ENCODE results near the gene NKAIN2.

Gene NKAIN2

GRCh38 chr6:124057461-124057860 lies 253.8 kb downstream of the NKAIN2 start:
- H3K27ac ChIP-seq (replicated peaks; ENCODE audit: low read length), result no peak overlapping the region
- no peak overlapping the region for H2BK15ac ChIP-seq (ENCODE audit: low read length)
- H4K91ac ChIP-seq (ENCODE audit: low read depth, low read length, poor library complexity), result no peak overlapping the region
- peaks cover 0 to 3% of the 10 kb centered on the region in 2 donors for H3K4me1 ChIP-seq (ENCODE audit: control insufficient read depth in 2 of 2, insufficient read depth in 1 of 2, low read depth in 1 of 2, low read length in 2 of 2)
- no peak for DNase-seq (ENCODE audit: low spot score)
- no peak overlapping the region for H3K14ac ChIP-seq (ENCODE audit: low read length)
- no peaks in the 10 kb centered on the region for H3K79me1 ChIP-seq (ENCODE audit: low read depth, low read length)
- no peak overlapping the region for H2BK120ac ChIP-seq (ENCODE audit: low read depth, low read length)
- H2AK5ac ChIP-seq (ENCODE audit: low read depth, low read length), result no peak overlapping the region
- no peak overlapping the region for H4K8ac ChIP-seq (ENCODE audit: low read depth, low read length)
- H3K4me2 ChIP-seq (ENCODE audit: insufficient read depth, low read length, poor library complexity, severe bottlenecking), result no peak overlapping the region
- H2BK12ac ChIP-seq (ENCODE audit: low read length), result no peak overlapping the region
- H2AFZ ChIP-seq (ENCODE audit: low read length), result no peak overlapping the region
- H3K27me3 ChIP-seq (ENCODE audit: control insufficient read depth in 3 of 3, insufficient read depth in 3 of 3, low read depth in 1 of 3, low read length in 3 of 3), result no peaks in the 10 kb centered on the region
- no peak overlapping the region for H3K23ac ChIP-seq (ENCODE audit: low read depth, low read length, poor library complexity)
- no peak overlapping the region for H3K4me3 ChIP-seq (ENCODE audit: low read length in 2 of 2)
- no peak overlapping the region for H3K18ac ChIP-seq (ENCODE audit: low read length)
- H3K9me3 ChIP-seq (replicated peaks in 1 of 2; ENCODE audit: control insufficient read depth in 2 of 2, insufficient read depth in 1 of 2, low read depth in 1 of 2, low read length in 2 of 2), result no peaks in the 10 kb centered on the region
- H3K4ac ChIP-seq (ENCODE audit: low read length), result no peak overlapping the region
- no peak overlapping the region for H3K9ac ChIP-seq (ENCODE audit: low read depth, low read length, poor library complexity)
- WGBS, 2 donors (ENCODE audit: extremely low coverage in 2 of 2, insufficient read length in 2 of 2, insufficient replicate concordance in 1 of 2), result no CpG with 5 or more reads among the region's 2 CpGs
- H3K36me3 ChIP-seq (replicated peaks in 1 of 2; ENCODE audit: control insufficient read depth in 2 of 2, insufficient read depth in 2 of 2, low read length in 2 of 2), result no peaks in the 10 kb centered on the region
- no peak overlapping the region for H2BK5ac ChIP-seq (ENCODE audit: low read length)

GRCh38 chr6:124064317-124065113 lies 260.9 kb downstream of the NKAIN2 start:
- Histone ChIP-seq H2AFZ (ENCODE audit: low read length) (no peak overlapping the region), H3K4me1 (ENCODE audit: control insufficient read depth in 2 of 2, insufficient read depth in 1 of 2, low read depth in 1 of 2, low read length in 2 of 2) (peaks cover 0 to 3% of the 10 kb centered on the region in 2 donors), H3K79me1 (ENCODE audit: low read depth, low read length) (no peaks in the 10 kb centered on the region), H3K4me2 (ENCODE audit: insufficient read depth, low read length, poor library complexity, severe bottlenecking) (no peak overlapping the region), H2BK15ac (ENCODE audit: low read length) (no peak overlapping the region), H2AK5ac (ENCODE audit: low read depth, low read length) (no peak overlapping the region), H3K9ac (ENCODE audit: low read depth, low read length, poor library complexity) (no peak overlapping the region), H3K23ac (ENCODE audit: low read depth, low read length, poor library complexity) (no peak overlapping the region), H2BK120ac (ENCODE audit: low read depth, low read length) (no peak overlapping the region), H2BK5ac (ENCODE audit: low read length) (no peak overlapping the region), H4K8ac (ENCODE audit: low read depth, low read length) (no peak overlapping the region), H3K9me3 (replicated peaks in 1 of 2; ENCODE audit: control insufficient read depth in 2 of 2, insufficient read depth in 1 of 2, low read depth in 1 of 2, low read length in 2 of 2) (no peaks in the 10 kb centered on the region), H3K4me3 (ENCODE audit: low read length in 2 of 2) (no peak overlapping the region), H3K27me3 (ENCODE audit: control insufficient read depth in 3 of 3, insufficient read depth in 3 of 3, low read depth in 1 of 3, low read length in 3 of 3) (no peaks in the 10 kb centered on the region), H3K27ac (replicated peaks; ENCODE audit: low read length) (no peak overlapping the region), H4K91ac (ENCODE audit: low read depth, low read length, poor library complexity) (no peak overlapping the region), H3K36me3 (replicated peaks in 1 of 2; ENCODE audit: control insufficient read depth in 2 of 2, insufficient read depth in 2 of 2, low read length in 2 of 2) (no peaks in the 10 kb centered on the region), H3K14ac (ENCODE audit: low read length) (no peak overlapping the region), H3K4ac (ENCODE audit: low read length) (no peak overlapping the region), H3K18ac (ENCODE audit: low read length) (no peak overlapping the region), H2BK12ac (ENCODE audit: low read length) (no peak overlapping the region)
- WGBS, 2 donors (ENCODE audit: extremely low coverage in 2 of 2, insufficient read length in 2 of 2, insufficient replicate concordance in 1 of 2), result no CpG with 5 or more reads among the region's 3 CpGs
- DNase-seq (ENCODE audit: low spot score), result no peak

GRCh38 chr6:124066269-124066668 lies 262.6 kb downstream of the NKAIN2 start:
- Histone ChIP-seq H2AFZ (ENCODE audit: low read length) (no peak overlapping the region), H3K18ac (ENCODE audit: low read length) (no peak overlapping the region), H2AK5ac (ENCODE audit: low read depth, low read length) (no peak overlapping the region), H3K9me3 (replicated peaks in 1 of 2; ENCODE audit: control insufficient read depth in 2 of 2, insufficient read depth in 1 of 2, low read depth in 1 of 2, low read length in 2 of 2) (no peaks in the 10 kb centered on the region), H2BK12ac (ENCODE audit: low read length) (no peak overlapping the region), H3K79me1 (ENCODE audit: low read depth, low read length) (no peaks in the 10 kb centered on the region), H3K23ac (ENCODE audit: low read depth, low read length, poor library complexity) (no peak overlapping the region), H3K4me3 (ENCODE audit: low read length in 2 of 2) (no peak overlapping the region), H3K36me3 (replicated peaks in 1 of 2; ENCODE audit: control insufficient read depth in 2 of 2, insufficient read depth in 2 of 2, low read length in 2 of 2) (no peaks in the 10 kb centered on the region), H4K8ac (ENCODE audit: low read depth, low read length) (no peak overlapping the region), H2BK120ac (ENCODE audit: low read depth, low read length) (no peak overlapping the region), H2BK5ac (ENCODE audit: low read length) (no peak overlapping the region), H3K14ac (ENCODE audit: low read length) (no peak overlapping the region), H3K4me1 (ENCODE audit: control insufficient read depth in 2 of 2, insufficient read depth in 1 of 2, low read depth in 1 of 2, low read length in 2 of 2) (peaks cover 0 to 3% of the 10 kb centered on the region in 2 donors), H2BK15ac (ENCODE audit: low read length) (no peak overlapping the region), H3K4me2 (ENCODE audit: insufficient read depth, low read length, poor library complexity, severe bottlenecking) (no peak overlapping the region), H3K4ac (ENCODE audit: low read length) (no peak overlapping the region), H3K27ac (replicated peaks; ENCODE audit: low read length) (no peak overlapping the region), H3K27me3 (ENCODE audit: control insufficient read depth in 3 of 3, insufficient read depth in 3 of 3, low read depth in 1 of 3, low read length in 3 of 3) (no peaks in the 10 kb centered on the region), H3K9ac (ENCODE audit: low read depth, low read length, poor library complexity) (no peak overlapping the region), H4K91ac (ENCODE audit: low read depth, low read length, poor library complexity) (no peak overlapping the region)
- DNase-seq (ENCODE audit: low spot score), result no peak

GRCh38 chr6:124066946-124067552 lies 263.4 kb downstream of the NKAIN2 start:
- no peak overlapping the region for H2AK5ac ChIP-seq (ENCODE audit: low read depth, low read length)
- H2BK120ac ChIP-seq (ENCODE audit: low read depth, low read length), result no peak overlapping the region
- no peak overlapping the region for H3K27ac ChIP-seq (replicated peaks; ENCODE audit: low read length)
- H2BK12ac ChIP-seq (ENCODE audit: low read length), result no peak overlapping the region
- H3K14ac ChIP-seq (ENCODE audit: low read length), result no peak overlapping the region
- no peaks in the 10 kb centered on the region for H3K36me3 ChIP-seq (replicated peaks in 1 of 2; ENCODE audit: control insufficient read depth in 2 of 2, insufficient read depth in 2 of 2, low read length in 2 of 2)
- peaks cover 0 to 4% of the 10 kb centered on the region in 2 donors for H3K9me3 ChIP-seq (replicated peaks in 1 of 2; ENCODE audit: control insufficient read depth in 2 of 2, insufficient read depth in 1 of 2, low read depth in 1 of 2, low read length in 2 of 2)
- no peaks in the 10 kb centered on the region for H3K27me3 ChIP-seq (ENCODE audit: control insufficient read depth in 3 of 3, insufficient read depth in 3 of 3, low read depth in 1 of 3, low read length in 3 of 3)
- H3K79me1 ChIP-seq (ENCODE audit: low read depth, low read length), result no peaks in the 10 kb centered on the region
- H3K4me3 ChIP-seq (ENCODE audit: low read length in 2 of 2), result no peak overlapping the region
- no peak overlapping the region for H4K8ac ChIP-seq (ENCODE audit: low read depth, low read length)
- H3K18ac ChIP-seq (ENCODE audit: low read length), result no peak overlapping the region
- H2BK5ac ChIP-seq (ENCODE audit: low read length), result no peak overlapping the region
- no peak for DNase-seq (ENCODE audit: low spot score)
- no peak overlapping the region for H3K4me2 ChIP-seq (ENCODE audit: insufficient read depth, low read length, poor library complexity, severe bottlenecking)
- no peak overlapping the region for H3K4ac ChIP-seq (ENCODE audit: low read length)
- no peak overlapping the region for H2BK15ac ChIP-seq (ENCODE audit: low read length)
- no peak overlapping the region for H2AFZ ChIP-seq (ENCODE audit: low read length)
- peaks cover 0 to 3% of the 10 kb centered on the region in 2 donors for H3K4me1 ChIP-seq (ENCODE audit: control insufficient read depth in 2 of 2, insufficient read depth in 1 of 2, low read depth in 1 of 2, low read length in 2 of 2)
- H3K23ac ChIP-seq (ENCODE audit: low read depth, low read length, poor library complexity), result no peak overlapping the region
- WGBS, 2 donors (ENCODE audit: extremely low coverage in 2 of 2, insufficient read length in 2 of 2, insufficient replicate concordance in 1 of 2), result no CpG with 5 or more reads among the region's 6 CpGs
- H4K91ac ChIP-seq (ENCODE audit: low read depth, low read length, poor library complexity), result no peak overlapping the region
- H3K9ac ChIP-seq (ENCODE audit: low read depth, low read length, poor library complexity), result no peak overlapping the region
